Gastroesophageal sphincter (tissue), 4 donors: ENCODE data around the gene CRPPA. TPM values are rescaled to one million over a fixed set of nuclear protein-coding genes. Genes with fewer than 3 reads are reported as not detected.

ENCODE experiments used
- ATAC-seq: fragments of 150-250 bp; one replicate; pipeline ENCODE4 v1.9.1; 2016; ENCODE audit warnings: mild to moderate bottlenecking, moderate library complexity
- H3K27ac ChIP-seq, 4 donors: fragments of 200-600 bp; sonication (generic) in 3 of 4; 1 replicate in 3 of 4; 2 replicates in 1 of 4; pipeline ENCODE4 v1.5.1; 2016 to 2019
- H3K27me3 ChIP-seq: fragments of 200-600 bp; sonication (generic); one replicate; pipeline ENCODE4 v1.5.1; 2019
- H3K36me3 ChIP-seq, 2 donors: fragments of 200-600 bp; sonication (generic); one replicate each; pipeline ENCODE4 v1.5.1; 2019; ENCODE audit warnings: control low read depth in 1 of 2
- H3K4me1 ChIP-seq, 3 donors: fragments of 200-600 bp; sonication (generic); 1 replicate in 2 of 3; 2 replicates in 1 of 3; pipeline ENCODE4 v1.5.1; 2016 to 2019; ENCODE audit warnings: control low read depth in 2 of 3
- H3K4me3 ChIP-seq, 2 donors: fragments of 200-600 bp; sonication (generic); one replicate each; pipeline ENCODE4 v1.5.1; 2019; ENCODE audit warnings: mild to moderate bottlenecking in 1 of 2, moderate library complexity in 1 of 2
- H3K9me3 ChIP-seq, 3 donors: fragments of 200-600 bp; sonication (generic); one replicate each; pipeline ENCODE4 v1.5.1; 2017 to 2019; ENCODE audit warnings: control low read depth in 2 of 3
- EP300 ChIP-seq: sonication (generic); formaldehyde crosslinking; IDR thresholded peaks from one replicate; pipeline ENCODE4 v1.6.1; 2017; ENCODE audit warnings: antibody characterized with exemption, mild to moderate bottlenecking
- POLR2A ChIP-seq, 2 donors: fragments of 450-650 bp; IDR thresholded peaks; one replicate each; pipeline ENCODE4 v1.6.1; 2017; ENCODE audit warnings: antibody characterized with exemption in 2 of 2, mild to moderate bottlenecking in 2 of 2, moderate library complexity in 1 of 2
- POLR2AphosphoS5 ChIP-seq: sonication (generic); formaldehyde crosslinking; IDR thresholded peaks from one replicate; pipeline ENCODE4 v1.6.1; 2017; ENCODE audit warnings: antibody characterized with exemption
- WGBS, 2 donors: methylation state at CpG; one replicate each; pipeline ENCODE4 v1.1.5; 2018; ENCODE audit warnings: low coverage in 1 of 2; 5-methylcytosine and 5-hydroxymethylcytosine counted together
- total RNA-seq, 4 donors: library from RNA; depleted of rRNA; stranded (reverse); fragments of >200 nt; gene quantifications; one replicate each; pipeline ENCODE4 v1.1.0, GENCODE V29; 2016
- TF ChIP-seq, protein P1 (sequence below), 4 experiments: fragments of 200-600 bp in 2 of 4; fragments of 450-650 bp in 2 of 4; sonication (generic) in 1 of 4; IDR thresholded peaks; one replicate each; pipeline ENCODE4 v1.5.1; 2017 to 2019; ENCODE audit warnings: antibody characterized with exemption in 4 of 4, mild to moderate bottlenecking in 2 of 4, moderate library complexity in 2 of 4

CRPPA gene
- 1 to 10 TPM; 1.8 to 4.7 (median 3.7) TPM for total RNA-seq

DNA sequence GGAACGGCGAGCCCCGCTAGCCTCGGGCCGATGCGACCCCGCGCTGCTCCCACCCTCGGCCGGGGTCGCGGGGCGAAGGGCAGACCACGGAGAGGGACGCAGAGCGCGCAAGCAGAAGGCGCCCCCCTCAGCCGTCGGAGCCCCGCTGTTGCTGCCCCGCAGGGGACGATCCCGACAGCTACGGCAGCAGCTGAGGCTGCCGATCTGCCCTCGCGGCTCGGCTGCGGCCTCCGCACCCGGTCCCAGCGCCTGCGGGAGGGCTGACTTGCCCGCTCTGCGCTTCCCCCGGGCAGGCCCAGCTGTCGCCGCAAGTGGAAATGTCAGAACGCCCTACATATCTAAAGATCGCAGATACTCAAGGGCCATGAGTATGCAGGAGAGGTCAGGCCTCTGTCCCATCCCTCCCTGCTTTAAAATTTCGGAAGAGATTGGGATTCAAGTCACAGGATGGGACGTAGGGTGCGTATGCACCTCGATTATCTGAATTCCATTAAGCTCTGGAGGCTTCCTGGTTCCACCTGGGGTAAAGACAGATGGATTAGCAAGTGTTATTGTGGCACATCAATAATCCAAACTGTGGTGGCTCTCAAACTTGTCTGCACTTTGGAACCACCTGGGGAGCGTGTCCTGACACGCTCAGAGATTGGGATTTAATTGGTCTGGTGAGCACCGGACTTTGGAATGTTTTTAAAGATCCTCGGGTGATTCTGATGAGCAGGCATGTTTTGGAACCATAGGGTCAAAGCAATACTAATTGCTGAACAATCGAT is at the start of gene CRPPA:
Gene CRPPA (minus strand): TSS at position 206 of the 770 bp plus-strand sequence. CDS start 216 bp downstream, outside the sequence.
- 42 to 74% methylated on average over 5 to 6 of the region's 50 CpGs for WGBS, 2 donors
- peak within 1 kb of the TSS; percentile 33 to 73 for H3K4me3 ChIP-seq
- H3K36me3 ChIP-seq: no peaks in the 10 kb centered on the region
- peak within 1 kb of the TSS; percentile 87 to 98 (median 96) for H3K27ac ChIP-seq
- TF ChIP-seq POLR2A (IDR thresholded peaks at IDR 0.05) (no peak), POLR2AphosphoS5 (no peak), EP300 (no peak)
- TF ChIP-seq, protein P1, sequence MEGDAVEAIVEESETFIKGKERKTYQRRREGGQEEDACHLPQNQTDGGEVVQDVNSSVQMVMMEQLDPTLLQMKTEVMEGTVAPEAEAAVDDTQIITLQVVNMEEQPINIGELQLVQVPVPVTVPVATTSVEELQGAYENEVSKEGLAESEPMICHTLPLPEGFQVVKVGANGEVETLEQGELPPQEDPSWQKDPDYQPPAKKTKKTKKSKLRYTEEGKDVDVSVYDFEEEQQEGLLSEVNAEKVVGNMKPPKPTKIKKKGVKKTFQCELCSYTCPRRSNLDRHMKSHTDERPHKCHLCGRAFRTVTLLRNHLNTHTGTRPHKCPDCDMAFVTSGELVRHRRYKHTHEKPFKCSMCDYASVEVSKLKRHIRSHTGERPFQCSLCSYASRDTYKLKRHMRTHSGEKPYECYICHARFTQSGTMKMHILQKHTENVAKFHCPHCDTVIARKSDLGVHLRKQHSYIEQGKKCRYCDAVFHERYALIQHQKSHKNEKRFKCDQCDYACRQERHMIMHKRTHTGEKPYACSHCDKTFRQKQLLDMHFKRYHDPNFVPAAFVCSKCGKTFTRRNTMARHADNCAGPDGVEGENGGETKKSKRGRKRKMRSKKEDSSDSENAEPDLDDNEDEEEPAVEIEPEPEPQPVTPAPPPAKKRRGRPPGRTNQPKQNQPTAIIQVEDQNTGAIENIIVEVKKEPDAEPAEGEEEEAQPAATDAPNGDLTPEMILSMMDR (IDR thresholded peaks at IDR 0.05): no peak
- H3K27me3 ChIP-seq: no peaks in the 10 kb centered on the region
- peak; percentile 39 for ATAC-seq
- peaks cover 6 to 29% (median 9%) of the 10 kb centered on the region in 3 donors for H3K4me1 ChIP-seq
- H3K9me3 ChIP-seq: no peaks in the 10 kb centered on the region

DNA sequence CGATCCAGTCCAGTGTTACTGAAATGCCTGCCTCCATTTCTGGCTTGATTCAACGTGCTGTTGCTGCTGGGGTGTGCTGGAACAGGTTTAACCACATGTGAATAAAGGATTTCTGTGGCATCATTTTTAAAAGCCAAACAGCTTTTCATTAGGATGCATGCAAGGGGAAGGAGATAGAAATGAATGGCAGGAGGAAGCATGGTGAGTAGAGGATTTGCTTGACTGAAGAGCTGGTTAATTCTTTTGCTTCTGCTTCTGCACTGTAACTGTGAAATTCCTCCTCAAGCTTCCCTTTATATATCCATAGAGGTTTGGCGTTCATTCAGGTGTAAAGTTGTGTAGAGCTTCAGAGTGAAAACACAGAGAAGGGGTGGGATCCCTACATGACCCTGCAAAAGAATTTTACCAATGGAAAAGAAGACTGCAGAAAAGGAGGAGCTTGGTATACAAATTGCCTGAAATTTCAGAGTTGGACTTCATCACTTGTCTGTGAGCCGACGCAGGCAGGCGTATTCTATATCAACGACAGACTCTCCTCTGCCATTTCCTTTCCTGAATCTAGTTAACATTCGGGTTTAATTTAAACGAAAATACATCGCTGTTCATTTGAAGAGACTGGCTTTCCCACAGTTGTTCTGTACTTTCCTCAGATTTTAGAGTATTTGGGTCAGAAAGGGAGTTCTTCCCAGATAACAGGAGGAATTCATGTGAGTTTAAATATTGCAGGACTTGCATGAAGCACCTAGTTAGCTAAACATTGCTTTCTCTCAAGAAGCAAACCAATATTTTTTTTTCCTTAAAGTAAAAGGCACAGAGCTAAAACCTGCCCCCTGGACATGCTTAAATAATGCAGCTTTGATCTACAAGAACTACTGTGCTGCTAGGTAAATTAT is 44.4 kb upstream of the CRPPA start, which contains the start of gene SOSTDC1:
Gene SOSTDC1 (minus strand): TSS at position 270 of the 893 bp plus-strand sequence. CDS start 70 bp downstream, at position 200.
- ATAC-seq: no peak
- Histone ChIP-seq H3K27ac (peak within 1 kb of the TSS in 2 of 4 donors; percentile 45 to 56), H3K36me3 (no peaks in the 10 kb centered on the region), H3K4me1 (peaks cover 0 to 7% (median 0%) of the 10 kb centered on the region in 3 donors), H3K9me3 (no peaks in the 10 kb centered on the region), H3K4me3 (peak within 1 kb of the TSS; percentile 21 to 30), H3K27me3 (no peaks in the 10 kb centered on the region)
- TF ChIP-seq, protein P1 (IDR thresholded peaks at IDR 0.05): no peak
- no peak for TF ChIP-seq POLR2AphosphoS5
- TF ChIP-seq POLR2A (IDR thresholded peaks at IDR 0.05): no peak
- TF ChIP-seq EP300: no peak
- 4 to 9% methylated on average over 10 of the region's 10 CpGs for WGBS, 2 donors

DNA sequence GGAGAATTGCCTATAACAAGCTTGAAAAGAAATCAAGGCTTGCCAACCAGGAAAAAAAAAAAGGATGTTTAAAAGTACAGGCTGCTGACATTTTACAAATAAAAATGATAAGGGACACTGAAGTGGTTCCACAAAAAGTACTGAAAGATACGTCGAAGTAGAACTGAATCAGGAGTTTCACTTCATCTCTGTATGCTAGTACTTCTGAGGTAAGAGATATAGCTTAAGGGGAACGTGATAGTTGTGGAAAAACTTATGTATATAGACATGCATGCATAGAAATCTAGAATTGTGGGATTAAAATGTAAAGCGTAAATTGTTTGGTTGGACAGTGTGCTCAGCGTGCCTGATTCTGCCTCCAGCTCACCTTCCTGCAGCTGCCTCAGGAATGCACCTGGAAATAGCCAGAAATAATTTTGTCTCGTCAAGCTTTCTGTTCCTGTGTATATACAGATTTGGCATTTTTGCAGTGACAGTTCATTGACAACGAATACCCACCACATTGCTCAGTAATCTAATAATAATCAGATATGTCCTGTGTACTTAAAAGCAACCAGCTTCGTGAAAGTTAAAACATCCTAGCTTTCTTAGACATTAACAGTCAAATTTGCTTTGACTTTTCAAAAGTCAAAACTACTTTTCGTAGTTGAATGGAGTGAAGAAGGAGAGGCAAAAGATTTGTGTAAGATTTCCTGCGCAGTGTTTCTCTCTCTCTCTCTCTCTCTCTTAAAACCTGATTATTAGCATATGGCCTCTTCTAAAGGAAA is 42.8 kb upstream of the CRPPA start:
- TF ChIP-seq POLR2AphosphoS5 (no peak), EP300 (no peak), POLR2A (IDR thresholded peaks at IDR 0.05) (no peak)
- TF ChIP-seq, protein P1 (IDR thresholded peaks at IDR 0.05): no peak
- Histone ChIP-seq H3K27me3 (no peaks in the 10 kb centered on the region), H3K36me3 (no peaks in the 10 kb centered on the region), H3K4me3 (peak overlapping the region in 1 of 2 donors; percentile 14), H3K9me3 (no peaks in the 10 kb centered on the region), H3K27ac (no peak overlapping the region), H3K4me1 (peaks cover 0 to 7% (median 0%) of the 10 kb centered on the region in 3 donors)
- WGBS, 2 donors: 18 to 30% methylated on average over 9 to 10 of the region's 10 CpGs
- ATAC-seq: no peak

DNA sequence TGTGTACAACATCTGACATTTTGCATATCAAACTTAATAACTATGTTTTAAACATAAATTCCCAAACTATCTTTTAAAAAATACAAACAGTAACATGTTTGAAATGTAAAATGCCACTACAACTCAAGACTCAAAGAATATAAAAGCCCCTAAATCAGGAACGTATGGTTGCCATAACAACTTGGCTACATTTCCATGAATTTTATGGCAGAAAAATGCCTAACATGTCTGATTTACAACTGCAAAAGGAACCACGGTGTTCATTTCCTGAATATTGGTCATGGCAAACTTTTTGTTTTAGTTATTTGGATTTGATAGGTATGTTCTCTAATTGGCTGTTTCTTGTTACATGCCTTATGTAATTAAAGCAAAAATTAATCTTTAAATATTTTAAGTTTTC is 42.2 kb upstream of the CRPPA start:
- Histone ChIP-seq H3K9me3 (no peaks in the 10 kb centered on the region), H3K4me1 (peaks cover 0 to 7% (median 0%) of the 10 kb centered on the region in 3 donors), H3K27me3 (no peaks in the 10 kb centered on the region), H3K27ac (no peak overlapping the region), H3K36me3 (no peaks in the 10 kb centered on the region), H3K4me3 (no peak overlapping the region)
- TF ChIP-seq POLR2AphosphoS5 (no peak), POLR2A (IDR thresholded peaks at IDR 0.05) (no peak), EP300 (no peak)
- TF ChIP-seq, protein P1 (IDR thresholded peaks at IDR 0.05): no peak
- no peak for ATAC-seq
- 16 to 27% methylated on average over 2 of the region's 2 CpGs for whole genome bisulfite sequencing, 2 donors
